ENCODE results near the gene GKN2. TPM values are rescaled to one million over a fixed set of nuclear protein-coding genes. Genes with fewer than 3 reads are reported as not detected.

Gene GKN2
- total RNA-seq, 1 experiment from 2014 or later = not detected

- DNase-seq = no peak
- BruUV-seq (replicated peaks) = no TSS peak
- intact Hi-C loops (cut with micrococcal nuclease; ENCODE audit: unreplicated experiment) = no loop called here
- no peaks in the 10 kb centered on the region for H3K9me3 Mint-ChIP-seq (ENCODE audit: unreplicated experiment)
- ChIA-PET CTCF (no interaction called here), POLR2A (no interaction called here)
- H3K27ac Mint-ChIP-seq (ENCODE audit: unreplicated experiment) = no peak overlapping the region
- TF ChIP-seq CTCF (IDR thresholded peaks at IDR 0.05; ENCODE audit: insufficient read depth in 1 of 2, low read depth in 1 of 2, low read length in 1 of 2, severe bottlenecking in 1 of 2, unreplicated experiment in 1 of 2) = no peak
- no peaks in the 10 kb centered on the region for H3K36me3 ChIP-seq (ENCODE audit: control insufficient read depth, insufficient read depth, low read length)
- peaks cover 4% of the 10 kb centered on the region for H3K27me3 Mint-ChIP-seq (ENCODE audit: insufficient read depth, unreplicated experiment)
- H3K4me3 Mint-ChIP-seq (ENCODE audit: unreplicated experiment) = no peak overlapping the region
- H3K27me3 ChIP-seq (replicated peaks; ENCODE audit: control insufficient read depth, insufficient read depth, low read length) = no peaks in the 10 kb centered on the region
- no peaks in the 10 kb centered on the region for H3K9me3 ChIP-seq
- H3K4me1 ChIP-seq = peaks cover 5% of the 10 kb centered on the region; the same call in 1 of the 2 replicates
- no peaks in the 10 kb centered on the region for H3K4me1 Mint-ChIP-seq (ENCODE audit: low read depth, unreplicated experiment)
- H3K36me3 Mint-ChIP-seq (ENCODE audit: insufficient read depth, unreplicated experiment) = no peaks in the 10 kb centered on the region
- H3K4me3 ChIP-seq (ENCODE audit: low read depth, low read length) = no peak overlapping the region
Observed at GRCh38 chr2:68920481-68921170, 32.1 kb downstream of the GKN2 start.

- no peak overlapping the region for H3K4me3 ChIP-seq (ENCODE audit: low read depth, low read length)
- no peaks in the 10 kb centered on the region for H3K27me3 ChIP-seq (replicated peaks; ENCODE audit: control insufficient read depth, insufficient read depth, low read length)
- Mint-ChIP-seq H3K27me3 (ENCODE audit: insufficient read depth, unreplicated experiment) (peaks cover 3% of the 10 kb centered on the region), H3K4me1 (ENCODE audit: low read depth, unreplicated experiment) (no peaks in the 10 kb centered on the region), H3K27ac (ENCODE audit: unreplicated experiment) (no peak overlapping the region), H3K9me3 (ENCODE audit: unreplicated experiment) (no peaks in the 10 kb centered on the region), H3K36me3 (ENCODE audit: insufficient read depth, unreplicated experiment) (no peaks in the 10 kb centered on the region), H3K4me3 (ENCODE audit: unreplicated experiment) (no peak overlapping the region)
- no TSS peak for BruUV-seq (replicated peaks)
- peaks cover 5% of the 10 kb centered on the region; the same call in 1 of the 2 replicates for H3K4me1 ChIP-seq
- TF ChIP-seq CTCF (IDR thresholded peaks at IDR 0.05; ENCODE audit: insufficient read depth in 1 of 2, low read depth in 1 of 2, low read length in 1 of 2, severe bottlenecking in 1 of 2, unreplicated experiment in 1 of 2) = no peak
- ChIA-PET POLR2A (no interaction called here), CTCF (no interaction called here)
- no peaks in the 10 kb centered on the region for H3K9me3 ChIP-seq
- H3K36me3 ChIP-seq (ENCODE audit: control insufficient read depth, insufficient read depth, low read length) = no peaks in the 10 kb centered on the region
- no peak for DNase-seq
- intact Hi-C loops (cut with micrococcal nuclease; ENCODE audit: unreplicated experiment) = no loop called here
Observed at GRCh38 chr2:68918497-68918896, 34.2 kb downstream of the GKN2 start.

GRCh38 chr2:68917034-68917718, 35.5 kb downstream of the GKN2 start:
- Histone ChIP-seq H3K27me3 (replicated peaks; ENCODE audit: control insufficient read depth, insufficient read depth, low read length) (no peaks in the 10 kb centered on the region), H3K36me3 (ENCODE audit: control insufficient read depth, insufficient read depth, low read length) (no peaks in the 10 kb centered on the region), H3K4me3 (ENCODE audit: low read depth, low read length) (no peak overlapping the region), H3K9me3 (no peaks in the 10 kb centered on the region), H3K4me1 (peaks cover 5% of the 10 kb centered on the region; the same call in 1 of the 2 replicates)
- H3K27ac Mint-ChIP-seq (ENCODE audit: unreplicated experiment) = no peak overlapping the region
- H3K9me3 Mint-ChIP-seq (ENCODE audit: unreplicated experiment) = no peaks in the 10 kb centered on the region
- H3K4me3 Mint-ChIP-seq (ENCODE audit: unreplicated experiment) = no peak overlapping the region
- H3K27me3 Mint-ChIP-seq (ENCODE audit: insufficient read depth, unreplicated experiment) = peaks cover 2% of the 10 kb centered on the region
- DNase-seq = no peak
- BruUV-seq (replicated peaks) = no TSS peak
- ChIA-PET POLR2A (no interaction called here), CTCF (no interaction called here)
- H3K4me1 Mint-ChIP-seq (ENCODE audit: low read depth, unreplicated experiment) = no peaks in the 10 kb centered on the region
- H3K36me3 Mint-ChIP-seq (ENCODE audit: insufficient read depth, unreplicated experiment) = no peaks in the 10 kb centered on the region
- TF ChIP-seq CTCF (IDR thresholded peaks at IDR 0.05; ENCODE audit: insufficient read depth in 1 of 2, low read depth in 1 of 2, low read length in 1 of 2, severe bottlenecking in 1 of 2, unreplicated experiment in 1 of 2) = no peak
- intact Hi-C loops (cut with micrococcal nuclease; ENCODE audit: unreplicated experiment) = no loop called here

Measured in Caco-2 (cell line).